OCI-M1 (cell line): ENCODE data around the gene RTP5.

Experiments
- DNase-seq: peaks from one replicate; lab custom pipeline; 2025; lab: John Stamatoyannopoulos, UW

The RTP5 gene

DNA sequence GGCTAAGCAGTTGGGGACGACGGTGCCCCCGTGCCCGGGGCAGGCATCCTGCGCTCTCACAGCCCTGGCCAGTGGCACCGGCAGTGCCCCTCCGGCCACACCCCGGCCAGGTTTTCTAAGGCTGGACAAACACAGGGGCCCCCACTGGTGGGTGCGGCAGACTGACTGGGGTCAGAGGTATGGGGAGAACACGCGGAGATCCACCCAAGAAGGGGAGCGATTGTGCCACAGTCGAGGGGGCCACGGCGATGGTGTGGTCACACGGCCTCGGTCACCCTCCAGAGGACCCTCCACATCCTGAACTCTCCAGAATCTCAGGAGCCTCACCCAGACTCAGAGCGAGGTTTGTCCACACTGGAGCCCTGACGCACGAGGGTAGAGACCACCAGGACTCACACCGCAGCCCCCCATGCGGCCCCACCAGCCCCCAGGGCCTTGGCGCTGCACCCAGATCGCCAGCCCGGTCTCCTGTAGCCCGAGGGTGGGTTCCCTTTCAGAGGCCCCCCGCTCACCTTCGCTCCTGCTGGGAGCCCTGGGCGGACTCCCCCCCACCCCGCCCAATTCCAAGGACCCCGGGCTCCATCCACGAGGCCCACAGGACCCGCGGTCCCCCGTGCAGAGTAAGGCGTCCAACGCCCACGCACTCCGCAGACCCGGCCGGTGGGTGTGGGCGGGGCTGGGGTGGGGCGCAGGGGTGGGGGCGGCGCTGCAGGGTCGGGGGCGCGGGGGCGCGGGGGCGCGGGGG is 26.0 kb upstream of the RTP5 start:
- DNase-seq: no peak

GRCh38 chr2:241844066-241844728 is 25.3 kb upstream of the RTP5 start:
- DNase-seq: peak; percentile 75

DNA sequence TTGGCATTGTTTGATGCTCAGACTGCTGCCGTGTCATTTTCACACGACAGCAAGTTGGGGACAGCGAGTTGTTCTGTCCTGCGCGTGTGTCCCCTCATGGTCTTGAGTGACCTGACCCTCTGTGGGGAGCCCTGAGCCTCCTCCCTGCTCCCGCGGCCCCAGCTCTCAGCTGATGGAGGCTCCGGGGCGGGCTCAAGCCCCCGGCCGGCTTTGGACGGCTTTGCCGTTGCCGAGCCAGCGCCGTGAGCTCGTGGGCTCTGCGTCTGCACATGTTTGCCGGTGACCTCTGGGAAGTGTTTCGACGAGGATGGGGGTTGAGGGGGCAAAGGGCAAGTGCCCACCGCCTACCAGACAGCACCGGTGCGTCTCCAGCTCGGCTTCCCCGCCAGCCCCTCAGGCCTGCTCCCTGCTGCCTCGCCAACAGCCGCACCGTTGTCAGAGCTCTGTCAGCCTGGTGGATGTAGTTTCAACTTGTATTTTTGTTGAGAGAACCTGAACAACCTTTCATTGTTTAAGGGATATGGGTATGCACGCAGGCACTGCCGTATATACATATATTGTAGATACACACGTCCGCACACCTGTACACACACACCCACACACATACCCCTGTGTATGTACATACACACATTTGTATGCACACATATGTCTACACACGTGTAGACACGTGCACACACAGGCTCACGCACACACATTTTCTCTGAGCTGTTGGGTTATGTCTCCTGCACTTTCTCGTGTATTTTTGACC is 24.5 kb upstream of the RTP5 start:
- no peak for DNase-seq

DNA sequence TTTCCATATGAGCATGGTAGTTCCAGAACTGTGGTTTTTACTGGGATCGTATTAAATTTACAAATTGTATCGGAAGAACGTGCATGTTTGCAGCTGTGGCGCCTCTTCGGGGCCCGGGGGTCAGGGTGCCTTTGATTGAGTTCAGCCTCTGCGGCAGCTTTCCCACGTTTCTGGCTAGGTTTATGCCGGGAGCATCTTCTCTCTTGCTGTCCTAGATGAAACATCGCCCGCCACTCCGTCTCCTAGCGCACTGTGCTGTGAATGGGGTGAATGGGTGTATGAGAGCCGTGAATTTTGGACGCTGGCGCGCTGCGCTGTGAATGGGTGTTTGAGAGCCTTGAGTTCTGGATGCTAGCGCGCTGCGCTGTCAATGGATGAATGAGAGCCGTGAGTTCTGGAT is 23.1 kb upstream of the RTP5 start:
- DNase-seq: no peak

- no peak for DNase-seq
Measured at GRCh38 chr2:241848761-241849615, 20.5 kb upstream of the RTP5 start.

- no peak for DNase-seq
Measured at GRCh38 chr2:241849616-241850543, 19.6 kb upstream of the RTP5 start.

DNA sequence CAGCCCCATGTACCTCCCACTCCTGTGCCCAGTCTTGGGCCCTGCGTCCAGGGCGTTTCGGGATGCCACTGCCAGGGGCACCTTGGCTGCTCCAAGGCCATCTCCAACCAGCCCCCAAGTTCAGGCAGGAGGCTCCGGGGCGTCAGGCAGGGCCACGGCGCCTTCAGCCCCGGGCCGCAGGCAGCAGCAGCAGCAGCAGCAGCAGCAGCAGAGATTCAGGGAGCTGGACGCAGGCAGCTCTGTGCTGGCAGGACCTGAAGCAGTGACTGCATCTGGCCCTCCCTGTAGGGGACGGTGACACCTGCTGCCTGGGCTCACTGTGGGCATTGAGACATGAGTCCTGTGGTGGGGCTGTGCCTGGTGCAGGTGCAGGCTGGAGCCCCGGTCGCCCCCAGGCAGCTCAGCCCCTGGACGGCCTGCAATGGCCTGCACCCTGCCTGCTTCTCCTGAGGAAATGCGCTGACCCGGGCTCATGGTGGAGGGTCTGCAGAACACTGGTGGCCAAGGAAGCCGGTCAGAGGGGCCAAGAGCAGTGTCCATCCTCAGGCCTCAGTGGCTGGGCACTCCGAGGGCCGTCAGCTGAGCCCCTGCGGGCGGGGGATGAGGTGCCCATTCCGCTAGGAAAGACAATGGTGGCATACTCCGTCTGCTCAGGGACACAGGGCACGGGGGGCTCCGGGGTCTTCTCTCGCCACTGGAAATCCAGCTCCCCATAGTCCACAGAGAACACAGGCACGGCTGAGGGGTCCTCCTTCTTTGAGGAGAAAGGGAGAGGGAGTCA is 18.8 kb upstream of the RTP5 start:
- DNase-seq: no peak

- no peak for DNase-seq
Measured at GRCh38 chr2:241851325-241852115, 18.0 kb upstream of the RTP5 start.

GRCh38 chr2:241852116-241852980 is 17.2 kb upstream of the RTP5 start:
- no peak for DNase-seq

- DNase-seq: no peak
Measured at GRCh38 chr2:241852981-241853631, 16.4 kb upstream of the RTP5 start.

DNA sequence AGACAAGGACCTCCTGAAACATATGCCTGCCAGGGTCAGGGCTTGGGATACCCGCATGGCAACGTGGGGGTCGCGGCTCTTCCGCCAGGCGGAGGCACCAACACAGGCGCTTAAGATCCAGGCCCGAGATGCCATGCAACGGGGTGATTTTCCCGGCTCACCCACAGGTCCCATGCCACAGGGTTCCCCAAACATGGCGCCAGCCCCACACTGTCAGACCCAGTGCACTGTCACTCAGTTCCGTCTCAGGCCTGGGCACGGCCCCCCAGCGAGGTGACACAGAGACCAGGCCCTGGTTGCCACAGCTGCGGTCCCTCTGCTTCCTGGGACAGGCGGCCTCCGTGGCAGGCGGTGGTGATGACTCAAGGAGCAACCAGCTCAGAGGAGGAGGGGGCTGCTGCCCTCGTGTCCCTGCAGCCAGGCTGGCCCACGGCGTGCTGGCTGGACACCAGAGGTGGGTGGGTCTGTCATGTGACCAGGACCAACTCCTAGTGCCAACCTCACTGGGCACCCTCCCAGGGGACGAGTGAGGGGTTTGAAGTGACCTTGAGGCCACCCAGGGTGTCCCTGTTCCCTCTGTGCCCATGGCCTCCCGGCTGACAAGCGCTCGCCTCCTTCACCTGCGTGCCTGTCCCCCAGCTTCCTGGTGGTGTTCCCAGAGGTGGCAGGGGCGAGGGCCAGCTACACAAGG is 15.7 kb upstream of the RTP5 start:
- no peak for DNase-seq

DNA sequence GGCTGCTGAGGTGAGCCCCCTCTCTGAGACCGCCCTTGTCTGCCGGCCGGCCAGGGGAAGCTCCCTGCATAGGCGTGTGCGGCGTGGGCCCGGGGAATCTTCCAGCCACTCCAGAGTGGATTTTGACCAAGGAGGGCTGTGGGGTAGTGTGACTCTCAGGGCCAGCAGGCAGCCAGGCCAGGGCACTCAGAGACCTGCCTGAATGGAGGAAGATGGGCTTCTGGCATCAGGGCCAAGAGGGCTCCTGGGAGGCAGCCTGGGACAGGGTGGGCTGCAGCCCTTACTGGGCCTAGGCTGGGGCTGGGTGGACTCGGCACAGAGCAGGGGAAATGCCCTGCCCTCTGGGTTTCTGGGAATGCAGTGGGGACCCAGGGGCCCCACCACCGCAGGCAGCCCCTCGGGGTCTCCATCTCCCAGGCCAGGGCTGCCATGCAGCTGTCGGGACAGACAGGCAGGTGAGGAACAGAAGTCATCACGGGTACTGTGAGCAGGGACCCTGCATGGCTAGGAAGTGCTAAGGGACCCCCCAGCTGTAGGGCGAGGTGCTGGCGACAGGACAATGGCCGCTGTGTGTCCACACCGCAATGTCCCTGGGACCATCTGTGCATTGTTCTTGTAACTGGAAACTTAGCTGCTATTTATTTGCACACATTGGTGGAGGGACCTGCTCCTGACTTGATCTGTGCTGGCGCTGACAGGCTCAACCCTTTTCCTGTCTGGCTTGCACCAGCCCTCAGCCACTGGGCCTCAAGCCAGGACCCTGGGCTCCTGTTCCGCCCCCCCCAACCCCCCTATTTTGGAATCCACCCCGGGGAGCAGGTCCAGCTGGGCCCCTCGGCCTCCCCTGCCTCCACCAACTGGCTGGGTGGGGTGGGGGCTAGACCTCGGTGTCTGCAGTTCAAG is 14.9 kb upstream of the RTP5 start:
- DNase-seq: no peak

DNA sequence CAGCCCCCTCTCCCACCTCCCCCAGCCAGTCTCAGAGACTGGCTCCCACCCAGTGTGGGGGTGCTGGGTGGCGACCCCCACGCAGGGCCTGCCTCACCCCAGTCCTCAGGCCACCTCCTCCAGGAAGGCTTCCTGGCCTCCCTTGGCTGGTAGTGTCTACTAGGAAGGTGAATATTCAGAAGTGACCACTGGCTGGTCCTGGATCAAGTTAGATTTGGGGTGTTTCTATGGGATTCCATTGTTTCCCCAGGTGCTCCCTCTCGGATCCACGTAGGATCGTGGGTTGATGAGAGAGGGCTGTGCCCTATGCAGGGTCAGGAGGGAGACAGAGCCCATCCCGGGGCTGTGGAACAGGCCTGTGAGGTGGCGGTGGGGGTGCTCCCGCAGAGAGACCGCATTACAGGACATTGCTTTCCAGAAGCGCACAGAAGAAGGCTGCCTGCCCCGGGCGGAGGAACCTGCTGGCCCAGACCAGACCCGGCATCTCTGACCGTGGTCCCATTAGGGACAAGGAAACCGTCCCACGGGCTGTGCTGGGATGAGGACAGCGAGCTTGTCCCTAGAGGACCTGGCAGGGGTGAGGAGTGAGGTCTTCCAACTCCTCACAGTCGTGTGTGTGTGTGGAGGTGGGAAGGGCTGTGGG is 14.2 kb upstream of the RTP5 start:
- no peak for DNase-seq

- DNase-seq: no peak
Measured at GRCh38 chr2:241855888-241856422, 13.6 kb upstream of the RTP5 start.

- DNase-seq: no peak
Measured at GRCh38 chr2:241857041-241857541, 12.4 kb upstream of the RTP5 start.
